ENCODE measurements around the gene SOX1.

GRCh38 chr13:112097770-112098169 lies 30.8 kb downstream of the SOX1 start:
- TF ChIP-seq, protein P1, sequence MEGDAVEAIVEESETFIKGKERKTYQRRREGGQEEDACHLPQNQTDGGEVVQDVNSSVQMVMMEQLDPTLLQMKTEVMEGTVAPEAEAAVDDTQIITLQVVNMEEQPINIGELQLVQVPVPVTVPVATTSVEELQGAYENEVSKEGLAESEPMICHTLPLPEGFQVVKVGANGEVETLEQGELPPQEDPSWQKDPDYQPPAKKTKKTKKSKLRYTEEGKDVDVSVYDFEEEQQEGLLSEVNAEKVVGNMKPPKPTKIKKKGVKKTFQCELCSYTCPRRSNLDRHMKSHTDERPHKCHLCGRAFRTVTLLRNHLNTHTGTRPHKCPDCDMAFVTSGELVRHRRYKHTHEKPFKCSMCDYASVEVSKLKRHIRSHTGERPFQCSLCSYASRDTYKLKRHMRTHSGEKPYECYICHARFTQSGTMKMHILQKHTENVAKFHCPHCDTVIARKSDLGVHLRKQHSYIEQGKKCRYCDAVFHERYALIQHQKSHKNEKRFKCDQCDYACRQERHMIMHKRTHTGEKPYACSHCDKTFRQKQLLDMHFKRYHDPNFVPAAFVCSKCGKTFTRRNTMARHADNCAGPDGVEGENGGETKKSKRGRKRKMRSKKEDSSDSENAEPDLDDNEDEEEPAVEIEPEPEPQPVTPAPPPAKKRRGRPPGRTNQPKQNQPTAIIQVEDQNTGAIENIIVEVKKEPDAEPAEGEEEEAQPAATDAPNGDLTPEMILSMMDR (conservative IDR thresholded peaks at IDR 0.05; ENCODE audit: low read length) = no peak
- no peak for TF ChIP-seq EZH2phosphoT487 (IDR thresholded peaks at IDR 0.05; ENCODE audit: borderline replicate concordance, low read depth, low read length)

Measured in OCI-LY7 (cell line).